ENCODE data around the gene AMOT.
"Not testable (repeated sequence)": the region's sequence is repeated elsewhere in the genome, so short reads cannot be mapped to it uniquely, and the experiment has no call there.

The AMOT gene, protein sequence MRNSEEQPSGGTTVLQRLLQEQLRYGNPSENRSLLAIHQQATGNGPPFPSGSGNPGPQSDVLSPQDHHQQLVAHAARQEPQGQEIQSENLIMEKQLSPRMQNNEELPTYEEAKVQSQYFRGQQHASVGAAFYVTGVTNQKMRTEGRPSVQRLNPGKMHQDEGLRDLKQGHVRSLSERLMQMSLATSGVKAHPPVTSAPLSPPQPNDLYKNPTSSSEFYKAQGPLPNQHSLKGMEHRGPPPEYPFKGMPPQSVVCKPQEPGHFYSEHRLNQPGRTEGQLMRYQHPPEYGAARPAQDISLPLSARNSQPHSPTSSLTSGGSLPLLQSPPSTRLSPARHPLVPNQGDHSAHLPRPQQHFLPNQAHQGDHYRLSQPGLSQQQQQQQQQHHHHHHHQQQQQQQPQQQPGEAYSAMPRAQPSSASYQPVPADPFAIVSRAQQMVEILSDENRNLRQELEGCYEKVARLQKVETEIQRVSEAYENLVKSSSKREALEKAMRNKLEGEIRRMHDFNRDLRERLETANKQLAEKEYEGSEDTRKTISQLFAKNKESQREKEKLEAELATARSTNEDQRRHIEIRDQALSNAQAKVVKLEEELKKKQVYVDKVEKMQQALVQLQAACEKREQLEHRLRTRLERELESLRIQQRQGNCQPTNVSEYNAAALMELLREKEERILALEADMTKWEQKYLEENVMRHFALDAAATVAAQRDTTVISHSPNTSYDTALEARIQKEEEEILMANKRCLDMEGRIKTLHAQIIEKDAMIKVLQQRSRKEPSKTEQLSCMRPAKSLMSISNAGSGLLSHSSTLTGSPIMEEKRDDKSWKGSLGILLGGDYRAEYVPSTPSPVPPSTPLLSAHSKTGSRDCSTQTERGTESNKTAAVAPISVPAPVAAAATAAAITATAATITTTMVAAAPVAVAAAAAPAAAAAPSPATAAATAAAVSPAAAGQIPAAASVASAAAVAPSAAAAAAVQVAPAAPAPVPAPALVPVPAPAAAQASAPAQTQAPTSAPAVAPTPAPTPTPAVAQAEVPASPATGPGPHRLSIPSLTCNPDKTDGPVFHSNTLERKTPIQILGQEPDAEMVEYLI

DNA sequence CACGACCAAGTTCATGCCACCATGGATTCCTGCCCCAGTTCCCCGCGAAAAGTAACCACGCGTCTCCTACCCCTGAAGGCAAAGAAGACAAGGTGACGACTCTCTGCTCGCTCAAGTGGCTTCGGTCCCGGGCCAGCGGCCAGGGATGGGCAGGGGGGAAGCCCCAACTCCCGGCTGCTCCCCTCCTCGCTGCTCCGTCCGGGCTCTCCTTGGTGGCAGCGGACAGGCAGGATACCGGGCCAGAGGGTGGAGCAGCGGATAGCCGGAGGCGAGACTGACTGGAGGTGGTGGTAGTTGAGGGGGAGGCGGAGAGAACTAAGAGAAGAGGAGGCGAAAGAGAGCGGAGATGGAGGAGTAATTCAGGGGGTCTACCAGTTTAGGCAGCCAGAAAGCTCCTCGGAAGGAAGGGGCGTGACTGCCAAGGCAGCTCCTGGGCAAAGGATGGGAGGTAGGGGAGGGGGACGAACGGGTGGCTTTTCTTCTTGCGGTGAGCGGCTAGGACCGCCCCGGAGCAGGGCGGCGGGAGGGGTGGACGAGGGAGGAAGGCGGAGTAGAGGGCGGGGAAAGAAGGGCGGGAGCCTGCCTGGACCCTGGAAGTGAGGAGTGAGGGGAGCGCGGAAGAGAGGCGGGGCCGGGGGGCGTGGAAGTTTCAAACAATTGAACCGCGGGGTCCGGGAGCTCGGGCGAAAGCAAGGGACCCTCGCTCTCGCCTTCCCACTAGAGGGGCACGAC lies at the start of gene AMOT:
Gene AMOT, minus strand, starts transcription at position 450 of the 732 bp plus-strand sequence. CDS start 17,705 bp downstream, outside the sequence.
- peak; percentile 91 for DNase-seq

DNA sequence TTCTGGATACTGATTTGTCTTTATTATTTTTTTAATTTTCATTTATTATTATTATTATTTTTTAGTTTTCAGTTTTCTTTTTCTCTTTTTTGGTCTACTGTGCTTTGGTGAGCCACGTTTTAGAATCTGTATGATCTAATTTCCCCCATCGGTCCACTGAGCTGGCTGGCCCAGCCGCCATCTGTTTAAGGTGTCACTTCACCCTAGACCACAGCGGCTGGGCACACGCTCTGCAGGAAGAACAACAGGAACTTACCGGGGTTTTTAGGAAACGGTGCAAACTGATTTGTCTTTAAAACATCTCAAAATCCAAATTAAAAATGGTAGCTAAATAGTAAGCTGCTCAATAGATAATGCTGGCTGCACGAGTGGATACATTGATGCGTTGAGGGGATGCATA lies 48.8 kb upstream of the AMOT start:
- DNase-seq, result no peak

DNA sequence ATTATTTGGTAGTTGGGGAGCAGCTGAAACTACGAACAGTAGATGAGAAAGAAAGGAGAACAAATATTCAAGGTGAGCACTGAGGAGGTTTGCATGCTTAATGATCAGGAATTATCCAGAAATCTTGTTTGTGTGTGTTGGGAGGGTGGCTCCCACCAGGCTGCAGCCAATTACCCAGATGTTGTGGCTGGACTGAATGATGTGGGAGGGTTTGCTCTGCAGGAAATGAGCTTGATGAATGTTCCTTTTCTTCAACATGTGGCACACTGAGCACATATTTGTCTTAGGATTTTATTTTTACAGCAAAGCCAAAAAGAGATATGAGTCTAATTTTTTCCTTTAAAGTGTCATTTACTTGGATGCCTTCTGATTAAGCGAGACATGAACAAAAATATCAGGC lies 48.3 kb upstream of the AMOT start:
- DNase-seq, result no peak

DNA sequence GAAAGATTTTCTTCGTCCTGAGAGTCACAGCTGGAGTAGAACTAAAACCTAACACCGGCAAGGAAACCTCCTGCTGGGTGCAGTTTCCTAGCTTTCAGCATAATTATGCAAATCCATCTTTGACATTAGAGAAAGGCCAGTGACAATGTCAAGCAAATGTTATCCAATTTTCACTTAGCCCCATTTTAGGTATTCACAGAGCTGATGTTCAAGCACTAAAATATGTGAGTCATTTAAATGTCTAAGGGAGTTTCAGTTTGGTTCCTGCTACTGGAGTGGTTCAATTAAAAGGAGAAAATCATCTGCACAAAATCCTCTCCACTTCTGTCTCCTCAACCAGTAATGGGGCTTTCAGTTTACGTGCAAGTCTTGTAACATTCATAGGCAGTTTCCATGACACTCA lies 37.1 kb upstream of the AMOT start:
- DNase-seq, result no peak

DNA sequence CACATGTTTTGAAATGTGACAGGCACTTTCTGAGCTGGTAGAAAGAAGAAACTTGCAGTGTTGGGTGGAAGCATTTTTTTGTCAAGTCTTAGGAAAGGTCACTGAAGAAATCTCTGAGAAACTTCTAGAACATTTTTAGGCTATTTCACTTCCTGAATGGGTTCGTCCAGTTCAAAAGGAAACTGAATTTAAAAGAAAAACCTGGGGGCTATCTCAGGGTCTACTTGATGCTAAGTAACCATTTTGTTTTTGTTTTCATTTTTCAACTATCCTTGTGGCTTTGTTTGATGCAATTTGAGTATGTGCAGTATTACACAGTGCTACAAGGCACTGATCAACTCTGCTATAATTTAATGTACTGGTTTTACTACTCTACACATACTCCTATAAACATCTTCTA lies 34.0 kb upstream of the AMOT start:
- DNase-seq, result no peak

DNA sequence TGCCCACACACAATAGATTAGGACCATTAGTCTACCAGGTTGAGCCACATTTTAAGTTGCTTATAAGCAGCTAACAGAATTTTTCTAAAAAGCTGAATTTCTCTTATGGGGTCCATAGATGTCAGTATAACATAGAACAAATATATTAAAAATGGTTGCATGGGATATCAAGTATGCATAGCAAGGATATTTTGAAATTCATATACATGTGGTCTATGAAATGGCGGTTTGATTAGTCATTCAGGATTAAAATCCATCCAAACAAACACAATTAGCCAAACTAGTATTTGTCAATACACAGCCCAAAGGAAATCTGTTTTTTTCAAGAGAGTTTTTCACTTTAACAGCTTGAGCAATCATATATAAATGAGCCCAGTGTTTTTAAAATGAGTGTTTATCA lies 33.5 kb upstream of the AMOT start:
- DNase-seq, result no peak

DNA sequence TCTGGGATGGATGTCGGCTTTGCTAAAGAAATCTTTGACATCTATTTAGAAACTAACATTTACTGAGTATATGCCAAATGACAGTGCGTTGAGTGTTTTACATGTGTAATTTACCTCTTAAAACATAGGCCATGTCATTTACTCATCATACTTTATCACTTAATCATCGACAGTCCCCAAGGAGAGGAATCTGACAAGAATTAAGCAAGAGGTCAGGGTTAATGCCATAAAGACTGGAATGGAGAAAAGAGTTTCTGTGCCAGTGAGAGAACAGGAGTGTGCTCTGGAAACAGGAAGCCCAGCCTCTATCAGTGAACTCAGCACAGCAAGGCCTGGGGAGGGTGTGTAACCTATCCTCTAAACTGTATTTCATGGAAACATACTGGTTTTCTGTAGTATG lies 28.0 kb upstream of the AMOT start:
- no peak for DNase-seq

DNA sequence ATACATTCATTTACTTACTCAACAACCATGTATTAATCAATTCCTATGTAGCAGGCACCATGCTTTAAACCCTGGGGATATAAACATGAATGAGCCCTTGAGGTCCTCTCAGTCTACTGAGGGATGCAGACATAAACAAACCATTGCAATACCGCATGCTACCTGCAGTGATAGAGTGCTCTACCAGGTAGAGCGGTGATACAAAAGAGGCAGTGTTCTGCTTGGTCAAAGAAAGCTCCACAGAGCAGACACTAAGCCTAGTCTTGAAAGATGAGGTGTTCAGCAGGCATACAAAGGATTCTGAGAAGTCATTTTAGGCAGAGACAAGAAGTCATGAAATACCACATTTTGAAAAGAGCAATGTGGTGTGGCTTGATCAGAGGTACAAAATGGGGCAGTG lies 26.9 kb upstream of the AMOT start:
- DNase-seq, result peak; percentile 9

DNA sequence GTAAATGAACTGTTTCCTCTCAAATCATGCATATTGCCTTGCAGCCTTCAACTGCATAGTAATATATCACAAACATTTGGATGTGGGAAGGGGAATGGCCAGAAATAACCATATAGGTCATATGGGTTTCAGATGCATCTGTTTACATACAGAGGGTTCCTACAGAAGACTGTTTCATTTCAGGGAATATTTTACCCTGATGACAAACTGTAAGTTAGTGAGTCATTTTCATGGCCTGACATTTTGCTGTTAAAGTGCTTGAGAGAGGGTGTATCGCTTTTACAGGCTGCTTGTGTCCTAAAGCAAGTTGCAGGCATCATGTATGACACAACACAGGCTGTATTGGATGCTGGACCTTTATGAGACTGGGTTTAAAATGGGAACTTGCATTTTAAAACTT lies 25.5 kb upstream of the AMOT start:
- no peak for DNase-seq

DNA sequence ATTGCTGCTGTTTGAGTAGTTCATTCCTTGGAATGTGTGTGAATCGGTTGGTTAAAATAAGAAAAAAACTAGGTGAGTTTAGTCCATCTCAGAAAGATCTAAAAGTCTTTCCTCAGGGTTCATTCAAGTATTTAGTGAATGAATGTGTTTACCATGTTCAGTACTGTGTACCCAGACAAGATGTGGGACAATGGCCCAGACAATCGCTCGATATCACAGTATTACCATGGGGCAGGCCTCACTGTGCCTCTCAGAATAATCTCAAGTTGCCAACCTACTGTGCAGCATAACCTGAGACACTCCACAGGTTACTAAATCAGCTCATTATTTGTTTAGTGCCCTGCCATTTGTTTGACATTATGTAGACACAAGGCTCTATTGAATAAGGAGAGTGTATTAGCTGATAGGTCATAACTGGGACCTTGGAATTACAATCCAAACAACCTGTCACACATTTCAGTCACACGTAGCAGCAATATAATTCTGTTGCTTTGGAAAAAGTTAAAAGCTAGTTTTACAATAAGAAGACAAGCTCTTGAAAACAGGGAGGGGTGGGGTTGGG lies 24.9 kb upstream of the AMOT start:
- no peak for DNase-seq

DNA sequence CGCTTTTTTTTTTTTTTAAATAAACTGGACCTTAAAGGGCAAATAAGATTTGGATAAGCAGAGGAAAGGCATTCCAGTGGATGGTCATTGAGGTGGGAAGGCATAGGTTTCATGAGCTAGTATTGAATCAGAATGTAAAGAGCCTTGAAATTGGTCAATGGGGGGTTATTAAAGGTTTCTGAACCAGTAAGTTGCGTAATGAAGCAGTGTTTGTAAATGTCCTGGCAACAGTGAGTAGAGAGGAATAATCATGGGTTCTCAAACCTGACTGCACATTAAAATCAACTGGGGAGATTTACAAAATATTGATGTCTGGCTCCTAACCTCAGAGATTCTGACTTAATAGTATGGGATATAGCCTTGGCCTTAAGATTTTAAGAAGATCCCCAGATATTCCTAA lies 23.2 kb upstream of the AMOT start:
- no peak for DNase-seq

DNA sequence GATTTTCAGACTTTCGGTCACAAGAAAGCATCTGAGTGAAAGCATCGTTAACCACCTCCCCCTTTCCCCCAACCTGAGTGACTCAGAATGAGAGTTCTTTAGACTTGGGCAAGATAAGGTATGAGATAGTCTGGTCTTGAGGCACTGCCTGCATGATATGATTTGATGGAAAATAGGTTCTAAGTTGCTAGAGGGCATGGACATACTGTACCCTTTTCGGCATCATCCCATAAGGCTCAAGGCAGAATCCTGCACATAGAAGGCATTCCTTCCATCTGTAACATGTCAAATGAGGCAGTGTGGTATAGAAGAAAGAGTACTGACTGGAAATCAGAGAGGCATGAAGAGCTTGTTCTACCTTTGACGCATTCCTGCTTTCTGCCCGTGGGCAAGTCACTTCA lies 16.8 kb upstream of the AMOT start:
- DNase-seq, result no peak

DNA sequence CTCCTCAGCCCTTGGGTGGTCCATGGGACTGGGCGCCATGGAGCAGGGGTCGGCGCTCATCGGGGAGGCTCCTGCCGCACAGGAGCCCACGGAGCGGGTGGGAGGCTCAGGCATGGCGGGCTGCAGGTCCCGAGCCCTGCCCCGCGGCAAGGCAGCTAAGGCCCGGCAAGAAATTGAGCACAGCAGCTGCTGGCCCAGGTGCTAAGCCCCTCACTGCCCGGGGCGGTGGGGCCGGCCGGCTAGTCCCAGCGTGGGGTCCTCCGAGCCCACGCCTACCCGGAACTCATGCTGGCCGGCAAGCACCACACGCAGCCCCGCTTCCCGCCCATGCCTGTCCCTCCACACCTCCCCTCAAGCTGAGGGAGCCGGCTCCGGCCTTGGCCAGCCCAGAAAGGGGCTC lies 14.3 kb upstream of the AMOT start:
- not testable (repeated sequence) for DNase-seq

DNA sequence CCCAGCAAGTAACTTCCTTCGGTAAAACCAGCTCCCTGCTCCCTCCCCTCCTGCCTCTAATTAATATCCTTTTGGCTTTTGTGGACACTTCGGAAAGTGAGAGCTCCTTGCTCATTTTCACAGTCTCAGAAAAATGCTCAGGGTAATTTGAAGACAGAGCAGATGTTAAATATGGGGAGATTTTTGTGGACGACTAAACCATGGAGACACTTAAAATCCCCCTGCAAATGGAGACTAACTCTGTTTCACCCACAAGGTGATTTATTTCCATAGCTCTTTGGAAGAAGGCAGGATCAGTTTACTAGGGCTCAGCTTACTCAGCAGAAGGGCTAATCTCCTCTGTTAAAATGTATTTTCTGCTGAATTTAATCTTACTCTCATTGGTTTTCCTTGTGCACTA lies 12.2 kb upstream of the AMOT start:
- no peak for DNase-seq

DNA sequence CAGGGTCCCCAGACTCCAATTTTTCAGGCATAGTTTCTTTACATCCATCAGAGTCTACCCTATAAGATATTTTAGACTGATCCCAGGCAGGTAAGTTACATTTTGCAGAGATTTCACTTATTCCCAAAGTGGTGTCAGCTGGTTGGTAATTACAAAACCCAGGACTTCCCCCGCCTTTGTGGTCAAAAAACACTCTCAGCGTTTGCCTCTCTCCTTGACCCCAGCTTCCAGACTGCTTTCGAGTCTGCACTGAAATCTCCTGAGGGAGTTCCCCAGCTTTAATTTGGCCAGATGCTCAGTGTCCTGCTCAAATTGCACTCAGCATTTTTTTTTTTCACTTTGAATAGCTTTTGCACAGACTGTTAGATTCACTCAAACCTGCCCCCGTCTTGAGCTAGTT lies 11.2 kb upstream of the AMOT start:
- DNase-seq, result no peak

DNA sequence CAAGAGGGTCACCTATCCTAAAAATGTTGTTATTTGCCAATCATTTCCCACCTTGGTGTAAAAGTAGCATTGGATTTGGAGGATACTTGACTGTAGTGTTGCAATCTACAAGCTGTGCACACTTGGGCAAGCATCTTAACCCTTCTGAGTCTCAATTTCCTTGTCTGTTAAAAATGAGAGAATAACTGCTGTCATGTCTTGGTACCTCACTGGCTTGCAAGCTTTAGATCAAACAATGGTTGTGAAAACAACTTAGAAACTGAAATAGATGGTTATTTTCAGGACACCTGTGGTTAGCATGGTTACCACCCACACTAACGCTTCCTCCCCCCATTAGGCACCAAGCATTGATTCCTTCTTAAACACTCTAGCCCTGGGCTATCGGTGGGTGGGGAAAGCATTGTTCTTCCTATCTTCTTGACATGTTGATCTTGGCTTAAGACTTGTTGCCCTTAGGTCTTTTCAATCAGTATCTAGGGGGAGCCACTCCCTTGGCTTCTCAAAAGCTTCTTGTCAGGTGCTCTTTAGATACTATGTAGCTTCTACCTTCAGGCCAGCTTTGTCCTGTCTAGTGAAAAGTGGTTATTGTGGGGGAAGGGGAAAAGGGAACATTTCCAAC lies 10.6 kb upstream of the AMOT start:
- peak; percentile 7 for DNase-seq

DNA sequence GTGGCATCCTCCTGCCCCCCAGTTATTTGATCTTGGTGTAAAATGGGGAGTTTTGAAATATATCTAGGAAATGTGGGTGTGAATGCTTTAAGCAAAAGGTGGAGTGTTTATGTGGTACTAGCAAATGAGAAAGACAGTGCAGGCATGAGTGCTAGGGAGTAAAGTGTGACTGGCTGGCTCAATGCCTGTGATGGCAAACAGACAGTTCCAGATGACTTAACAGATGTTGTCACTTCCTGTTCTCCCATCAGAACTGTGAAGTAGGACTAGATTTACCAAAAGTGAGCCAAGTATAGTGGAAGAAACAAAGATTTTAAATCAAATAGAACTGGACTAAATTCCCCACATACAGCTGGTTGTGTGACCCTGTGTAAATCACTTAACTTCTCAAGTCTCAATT lies 8.4 kb upstream of the AMOT start:
- no peak for DNase-seq

DNA sequence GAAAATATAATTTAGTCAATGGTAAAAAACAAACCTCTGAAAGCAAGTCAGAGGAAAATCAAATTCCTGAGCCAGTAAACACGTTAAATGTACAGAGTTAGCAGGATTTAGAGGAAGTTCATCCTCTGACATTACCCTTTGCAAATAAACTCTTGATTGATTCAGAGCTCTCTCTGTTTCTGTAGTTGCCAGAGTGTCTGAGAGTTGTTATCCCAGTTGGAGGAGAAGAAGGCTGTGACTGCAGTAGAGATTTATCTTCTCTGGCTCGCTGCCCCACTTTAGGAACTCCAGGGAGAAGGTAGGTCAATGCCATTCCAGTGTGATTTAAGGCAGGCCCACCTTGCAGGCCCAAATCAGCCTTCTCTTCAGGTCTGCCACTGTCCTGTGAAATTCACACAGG lies 6.2 kb upstream of the AMOT start:
- no peak for DNase-seq

DNA sequence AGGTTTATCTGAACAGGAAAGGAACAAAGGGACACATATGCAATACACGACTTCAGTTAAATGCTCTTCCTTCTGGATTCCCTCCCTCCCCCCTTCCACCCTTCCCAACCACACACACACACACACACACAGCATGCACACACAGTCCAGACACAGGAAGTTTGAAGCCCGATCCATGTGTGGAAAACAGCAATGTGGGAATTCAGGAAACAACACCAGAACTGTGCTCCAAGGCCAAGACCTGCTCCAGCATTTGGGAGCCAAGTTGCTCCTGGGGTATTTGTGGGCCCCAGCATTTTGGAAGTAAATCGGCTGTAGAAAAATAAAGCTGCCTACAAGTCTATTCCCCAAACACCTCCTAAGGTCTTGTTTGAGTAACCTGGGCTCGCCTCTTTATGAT lies 5.6 kb upstream of the AMOT start:
- no peak for DNase-seq

DNA sequence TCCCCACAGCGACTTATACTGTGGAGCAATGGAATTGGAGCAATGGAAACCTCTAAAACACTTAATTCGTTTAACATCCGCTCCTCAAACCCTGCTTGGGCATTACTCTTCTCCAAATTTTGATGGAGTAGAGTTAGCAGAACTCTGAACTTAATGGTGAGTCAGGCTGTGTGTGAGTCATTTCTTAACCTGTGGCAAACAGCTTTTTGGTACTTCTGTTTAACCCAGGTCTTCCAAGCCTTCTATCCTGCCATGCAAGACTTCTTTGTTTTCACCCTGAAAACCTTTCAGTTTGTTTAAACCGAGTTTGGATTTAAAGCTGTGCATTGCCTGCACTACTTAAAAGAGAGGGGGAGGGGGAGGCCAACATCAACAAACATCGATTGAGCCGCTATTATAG lies 3.6 kb upstream of the AMOT start:
- DNase-seq, result no peak

DNA sequence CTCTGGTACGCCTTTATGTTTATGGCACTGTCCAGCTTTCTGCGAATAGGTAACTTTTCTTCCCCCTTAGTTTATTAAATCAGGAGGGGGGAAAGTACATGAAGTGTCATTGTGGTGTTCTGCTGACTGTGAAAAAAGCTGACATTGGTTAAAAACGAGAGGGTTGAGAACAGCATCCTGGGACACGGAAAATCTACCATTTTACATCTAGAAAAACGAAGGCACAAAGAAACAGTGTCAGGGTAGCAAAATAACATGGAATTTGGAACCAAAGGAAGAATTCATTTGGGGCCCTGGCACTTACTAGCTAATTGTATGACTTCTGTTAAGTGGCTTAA lies 1.2 kb upstream of the AMOT start:
- no peak for DNase-seq

DNA sequence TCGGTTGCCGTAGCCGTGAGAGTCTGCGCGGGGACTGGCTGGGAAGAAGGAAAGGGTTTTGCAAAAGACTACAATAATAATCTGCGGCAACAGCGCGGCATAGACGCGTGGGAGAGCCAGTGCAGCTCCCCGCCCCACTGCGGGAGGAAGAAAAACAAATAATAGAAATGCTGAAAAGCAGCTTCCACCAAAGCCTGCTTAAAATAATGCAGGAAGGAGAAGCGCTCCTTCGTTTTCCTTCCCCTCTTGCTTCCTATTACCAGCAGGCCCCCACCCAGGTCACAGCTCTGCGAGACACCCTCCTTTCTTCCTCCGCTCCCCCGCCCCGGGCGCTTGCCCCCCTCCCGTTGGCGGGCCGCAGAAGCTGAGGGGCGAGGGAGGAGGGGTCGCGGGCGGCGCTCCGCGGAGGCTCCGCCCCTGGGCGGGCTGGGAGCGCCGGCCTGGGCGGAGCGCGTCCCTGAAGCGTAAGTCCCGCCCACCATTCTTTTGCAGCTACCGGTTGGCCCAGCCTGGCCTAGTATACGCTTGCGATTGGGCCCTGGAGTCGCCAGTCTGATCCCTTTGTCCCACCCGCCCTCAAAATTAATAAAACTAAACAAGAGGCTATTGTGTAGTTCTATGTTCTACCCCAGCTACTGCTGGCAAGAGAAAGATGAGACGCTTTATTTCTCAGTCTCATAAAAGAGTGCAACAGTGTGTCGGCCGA lies 636 bp upstream of the AMOT start:
- peak; percentile 91 for DNase-seq
